ENCODE measurements around the gene REXO5. TPM values are rescaled to one million over a fixed set of nuclear protein-coding genes. Genes with fewer than 3 reads are reported as not detected.

REXO5 gene
- total RNA-seq, 2 donors from 2014 or later, result 12.1 to 67.1 TPM

GRCh38 chr16:20833086-20833485 lies 26.8 kb downstream of the REXO5 start:
- Histone ChIP-seq H3K9me3 (no peaks in the 10 kb centered on the region), H3K27ac (no peak overlapping the region), H3K4me3 (no peak overlapping the region), H3K4me1 (replicated peaks) (no peaks in the 10 kb centered on the region), H3K27me3 (replicated peaks; ENCODE audit: insufficient read depth) (no peaks in the 10 kb centered on the region), H3K36me3 (no peaks in the 10 kb centered on the region)
- 87% methylated on average over 2 of the region's 2 CpGs for WGBS
- DNase-seq (ENCODE audit: low spot score), result no peak
- intact Hi-C loops (cut with DNase I), result no loop called here
- TF ChIP-seq POLR2AphosphoS5 (IDR thresholded peaks at IDR 0.05), result no peak
- no peak for TF ChIP-seq CTCF (IDR thresholded peaks at IDR 0.05)
- no peak for TF ChIP-seq POLR2A (IDR thresholded peaks at IDR 0.05)

GRCh38 chr16:20838240-20838639 lies 31.9 kb downstream of the REXO5 start:
- H3K4me3 ChIP-seq, result no peak overlapping the region
- H3K27me3 ChIP-seq (replicated peaks; ENCODE audit: insufficient read depth), result no peaks in the 10 kb centered on the region
- DNase-seq (ENCODE audit: low spot score), result no peak
- no peak for TF ChIP-seq CTCF (IDR thresholded peaks at IDR 0.05)
- TF ChIP-seq POLR2A (IDR thresholded peaks at IDR 0.05), result no peak
- no peak for TF ChIP-seq POLR2AphosphoS5 (IDR thresholded peaks at IDR 0.05)
- 68% methylated on average over 1 of the region's 1 CpG for WGBS
- no peaks in the 10 kb centered on the region for H3K4me1 ChIP-seq (replicated peaks)
- intact Hi-C loops (cut with DNase I), result no loop called here
- H3K36me3 ChIP-seq, result no peaks in the 10 kb centered on the region
- no peak overlapping the region for H3K27ac ChIP-seq
- H3K9me3 ChIP-seq, result no peaks in the 10 kb centered on the region

- intact Hi-C loops (cut with DNase I), result no loop called here
- Histone ChIP-seq H3K4me1 (replicated peaks) (no peaks in the 10 kb centered on the region), H3K27ac (no peak overlapping the region), H3K27me3 (replicated peaks; ENCODE audit: insufficient read depth) (no peaks in the 10 kb centered on the region), H3K4me3 (no peak overlapping the region), H3K9me3 (no peaks in the 10 kb centered on the region), H3K36me3 (no peaks in the 10 kb centered on the region)
- TF ChIP-seq CTCF (IDR thresholded peaks at IDR 0.05) (no peak), POLR2AphosphoS5 (IDR thresholded peaks at IDR 0.05) (no peak), POLR2A (IDR thresholded peaks at IDR 0.05) (no peak)
- DNase-seq (ENCODE audit: low spot score), result no peak
- 89% methylated on average over 2 of the region's 2 CpGs for WGBS
Observed at GRCh38 chr16:20839504-20839903, 33.2 kb downstream of the REXO5 start.

- DNase-seq (ENCODE audit: low spot score), result no peak
- Histone ChIP-seq H3K4me1 (replicated peaks) (no peaks in the 10 kb centered on the region), H3K27me3 (replicated peaks; ENCODE audit: insufficient read depth) (no peaks in the 10 kb centered on the region), H3K9me3 (no peaks in the 10 kb centered on the region), H3K36me3 (no peaks in the 10 kb centered on the region), H3K27ac (no peak overlapping the region), H3K4me3 (no peak overlapping the region)
- no peak for TF ChIP-seq CTCF (IDR thresholded peaks at IDR 0.05)
- no peak for TF ChIP-seq POLR2AphosphoS5 (IDR thresholded peaks at IDR 0.05)
- TF ChIP-seq POLR2A (IDR thresholded peaks at IDR 0.05), result no peak
- intact Hi-C loops (cut with DNase I), result no loop called here
- 68% methylated on average over 2 of the region's 2 CpGs for WGBS
Observed at GRCh38 chr16:20844054-20844453, 37.7 kb downstream of the REXO5 start.

- Histone ChIP-seq H3K36me3 (no peaks in the 10 kb centered on the region), H3K4me3 (no peak overlapping the region), H3K4me1 (replicated peaks) (no peaks in the 10 kb centered on the region), H3K27ac (no peak overlapping the region), H3K9me3 (no peaks in the 10 kb centered on the region), H3K27me3 (replicated peaks; ENCODE audit: insufficient read depth) (no peaks in the 10 kb centered on the region)
- TF ChIP-seq POLR2A (IDR thresholded peaks at IDR 0.05) (no peak), CTCF (IDR thresholded peaks at IDR 0.05) (no peak), POLR2AphosphoS5 (IDR thresholded peaks at IDR 0.05) (no peak)
- WGBS, result 51% methylated on average over 3 of the region's 3 CpGs
- DNase-seq (ENCODE audit: low spot score), result no peak
- intact Hi-C loops (cut with DNase I), result no loop called here
Observed at GRCh38 chr16:20844588-20844987, 38.3 kb downstream of the REXO5 start.
